ENCODE results near the gene BRME1.

BRME1 gene

GRCh38 chr19:13885826-13886365 lies 20.0 kb downstream of the BRME1 start:
- no peak for DNase-seq

GRCh38 chr19:13884726-13885591 lies 21.0 kb downstream of the BRME1 start:
- no peak for DNase-seq

GRCh38 chr19:13883516-13884064 lies 22.3 kb downstream of the BRME1 start:
- DNase-seq: no peak

GRCh38 chr19:13882836-13883235 lies 23.1 kb downstream of the BRME1 start:
- DNase-seq: no peak

- no peak for DNase-seq
These were observed 23.5 kb downstream of the BRME1 start for GRCh38 chr19:13882419-13882795.

GRCh38 chr19:13881692-13882418 lies 24.1 kb downstream of the BRME1 start:
- DNase-seq: peak in 3 of 6 experiments; percentile 17 to 38 (median 32)

GRCh38 chr19:13881251-13881691 lies 24.6 kb downstream of the BRME1 start:
- DNase-seq: peak in 3 of 6 experiments; percentile 10 to 30 (median 24)

GRCh38 chr19:13880059-13881043 lies 25.6 kb downstream of the BRME1 start:
- peak; percentile 85 to 95 (median 92) for DNase-seq

GRCh38 chr19:13877303-13877702 lies 28.6 kb downstream of the BRME1 start:
- no peak for DNase-seq

GRCh38 chr19:13876834-13877233 lies 29.1 kb downstream of the BRME1 start, which contains the start of gene NANOS3:
NANOS3 (plus strand) TSS chr19:13877134; CDS start chr19:13877249, 115 bp downstream.
- DNase-seq: no peak

GRCh38 chr19:13875824-13876223 lies 30.1 kb downstream of the BRME1 start:
- no peak for DNase-seq

GRCh38 chr19:13873834-13874515 lies 31.9 kb downstream of the BRME1 start:
- DNase-seq: no peak

GRCh38 chr19:13872695-13873389 lies 33.1 kb downstream of the BRME1 start:
- DNase-seq: peak in 4 of 6 experiments; percentile 19 to 43 (median 30)

GRCh38 chr19:13872339-13872694 lies 33.6 kb downstream of the BRME1 start:
- DNase-seq: no peak

GRCh38 chr19:13870873-13871272 lies 35.0 kb downstream of the BRME1 start:
- DNase-seq: no peak

GRCh38 chr19:13869281-13869680 lies 36.6 kb downstream of the BRME1 start:
- DNase-seq: no peak

GRCh38 chr19:13868663-13869062 lies 37.3 kb downstream of the BRME1 start:
- DNase-seq: no peak

- peak in 1 of 6 experiments; percentile 6 for DNase-seq
These were observed 39.4 kb downstream of the BRME1 start for GRCh38 chr19:13866463-13867046.

- no peak for DNase-seq
These were observed 40.1 kb downstream of the BRME1 start for GRCh38 chr19:13865571-13866462.

Measured in stimulated activated naive CD4-positive, alpha-beta T cell (primary cell).